ENCODE results near the gene ATP1A2. TPM values are rescaled to one million over a fixed set of nuclear protein-coding genes. Genes with fewer than 3 reads are reported as not detected.

Gene ATP1A2
- total RNA-seq, 1 experiment from 2014 or later, result 44.2 TPM

GRCh38 chr1:160154790-160155189 is 39.2 kb downstream of the ATP1A2 start:
- no peak overlapping the region for H3K27ac ChIP-seq
- H3K9me3 ChIP-seq (replicated peaks), result no peaks in the 10 kb centered on the region
- no peaks in the 10 kb centered on the region for H3K27me3 ChIP-seq
- H3K4me3 ChIP-seq, result no peak overlapping the region
- no peaks in the 10 kb centered on the region for H3K36me3 ChIP-seq
- peaks cover 37% of the 10 kb centered on the region for H3K4me1 ChIP-seq
- no peak for DNase-seq

- Histone ChIP-seq H3K4me1 (peaks cover 39% of the 10 kb centered on the region), H3K27ac (peak overlapping the region; percentile 68)
Measured at GRCh38 chr1:160156361-160156760, 40.8 kb downstream of the ATP1A2 start.

GRCh38 chr1:160157174-160157573 is 41.6 kb downstream of the ATP1A2 start:
- Histone ChIP-seq H3K27ac (peak overlapping the region; percentile 68), H3K4me3 (no peak overlapping the region), H3K4me1 (peaks cover 39% of the 10 kb centered on the region), H3K9me3 (replicated peaks) (no peaks in the 10 kb centered on the region), H3K36me3 (no peaks in the 10 kb centered on the region), H3K27me3 (no peaks in the 10 kb centered on the region)
- no peak for DNase-seq

More at GRCh38 chr1:160156361-160156760, 40.8 kb downstream of the ATP1A2 start:
- Histone ChIP-seq H3K4me3 (no peak overlapping the region), H3K27me3 (no peaks in the 10 kb centered on the region), H3K36me3 (no peaks in the 10 kb centered on the region), H3K9me3 (replicated peaks) (no peaks in the 10 kb centered on the region)
- DNase-seq, result peak; percentile 70 to 76

- DNase-seq, result peak; percentile 85 to 88
- no peaks in the 10 kb centered on the region for H3K27me3 ChIP-seq
- no peak overlapping the region for H3K4me3 ChIP-seq
- H3K9me3 ChIP-seq (replicated peaks), result no peaks in the 10 kb centered on the region
- H3K36me3 ChIP-seq, result no peaks in the 10 kb centered on the region
- peaks cover 39% of the 10 kb centered on the region for H3K4me1 ChIP-seq
- H3K27ac ChIP-seq, result peak overlapping the region; percentile 68
Measured at GRCh38 chr1:160158031-160158430, 42.5 kb downstream of the ATP1A2 start.

- H3K4me3 ChIP-seq, result no peak overlapping the region
- no peaks in the 10 kb centered on the region for H3K9me3 ChIP-seq (replicated peaks)
- H3K27ac ChIP-seq, result peak overlapping the region; percentile 68
- no peaks in the 10 kb centered on the region for H3K27me3 ChIP-seq
- H3K36me3 ChIP-seq, result no peaks in the 10 kb centered on the region
- H3K4me1 ChIP-seq, result peaks cover 39% of the 10 kb centered on the region
- DNase-seq, result no peak
Measured at GRCh38 chr1:160158534-160158933, 43.0 kb downstream of the ATP1A2 start.

- no peak for DNase-seq
- no peak overlapping the region; the same call in 1 of the 2 replicates for H3K27ac ChIP-seq
Measured at GRCh38 chr1:160159846-160160245, 44.3 kb downstream of the ATP1A2 start.

GRCh38 chr1:160161965-160162705 is 46.6 kb downstream of the ATP1A2 start:
- peak; percentile 46 to 47 for DNase-seq
- Histone ChIP-seq H3K4me3 (no peak overlapping the region), H3K4me1 (peaks cover 24% of the 10 kb centered on the region), H3K9me3 (replicated peaks) (no peaks in the 10 kb centered on the region), H3K36me3 (no peaks in the 10 kb centered on the region), H3K27me3 (no peaks in the 10 kb centered on the region), H3K27ac (no peak overlapping the region)

More at GRCh38 chr1:160159846-160160245, 44.3 kb downstream of the ATP1A2 start:
- Histone ChIP-seq H3K4me3 (no peak overlapping the region), H3K27me3 (no peaks in the 10 kb centered on the region), H3K9me3 (replicated peaks) (no peaks in the 10 kb centered on the region), H3K4me1 (peaks cover 39% of the 10 kb centered on the region), H3K36me3 (no peaks in the 10 kb centered on the region)

- peaks cover 22% of the 10 kb centered on the region for H3K4me1 ChIP-seq
- no peak overlapping the region for H3K4me3 ChIP-seq
- H3K27me3 ChIP-seq, result no peaks in the 10 kb centered on the region
- H3K9me3 ChIP-seq (replicated peaks), result no peaks in the 10 kb centered on the region
- no peak for DNase-seq
- no peaks in the 10 kb centered on the region for H3K36me3 ChIP-seq
- no peak overlapping the region for H3K27ac ChIP-seq
Measured at GRCh38 chr1:160162931-160163330, 47.4 kb downstream of the ATP1A2 start.

GRCh38 chr1:160163615-160164014 is 48.1 kb downstream of the ATP1A2 start:
- H3K27me3 ChIP-seq, result no peaks in the 10 kb centered on the region
- DNase-seq, result no peak
- peaks cover 22% of the 10 kb centered on the region for H3K4me1 ChIP-seq
- H3K9me3 ChIP-seq (replicated peaks), result no peaks in the 10 kb centered on the region
- no peaks in the 10 kb centered on the region for H3K36me3 ChIP-seq
- H3K4me3 ChIP-seq, result no peak overlapping the region
- no peak overlapping the region for H3K27ac ChIP-seq

- no peak for DNase-seq
- Histone ChIP-seq H3K27ac (no peak overlapping the region), H3K9me3 (replicated peaks) (no peaks in the 10 kb centered on the region)
Measured at GRCh38 chr1:160164121-160164520, 48.6 kb downstream of the ATP1A2 start.

GRCh38 chr1:160166166-160166868 is 50.8 kb downstream of the ATP1A2 start:
- Histone ChIP-seq H3K27me3 (no peaks in the 10 kb centered on the region), H3K9me3 (replicated peaks) (no peaks in the 10 kb centered on the region), H3K4me3 (no peak overlapping the region), H3K4me1 (peaks cover 18% of the 10 kb centered on the region), H3K36me3 (no peaks in the 10 kb centered on the region), H3K27ac (no peak overlapping the region)
- DNase-seq, result no peak

More at GRCh38 chr1:160164121-160164520, 48.6 kb downstream of the ATP1A2 start:
- Histone ChIP-seq H3K4me3 (no peak overlapping the region), H3K36me3 (no peaks in the 10 kb centered on the region), H3K4me1 (peaks cover 21% of the 10 kb centered on the region), H3K27me3 (no peaks in the 10 kb centered on the region)

- H3K36me3 ChIP-seq, result no peaks in the 10 kb centered on the region
- peaks cover 18% of the 10 kb centered on the region for H3K4me1 ChIP-seq
- H3K4me3 ChIP-seq, result no peak overlapping the region
- DNase-seq, result no peak
- no peaks in the 10 kb centered on the region for H3K27me3 ChIP-seq
- no peaks in the 10 kb centered on the region for H3K9me3 ChIP-seq (replicated peaks)
- peak overlapping the region; percentile 69 for H3K27ac ChIP-seq
Measured at GRCh38 chr1:160167056-160167455, 51.5 kb downstream of the ATP1A2 start.

GRCh38 chr1:160167580-160167979 is 52.0 kb downstream of the ATP1A2 start:
- peak; percentile 77 to 85 for DNase-seq
- Histone ChIP-seq H3K36me3 (no peaks in the 10 kb centered on the region), H3K4me3 (peak overlapping the region; percentile 4; the same call in 1 of the 2 replicates), H3K27me3 (no peaks in the 10 kb centered on the region), H3K27ac (peak overlapping the region; percentile 69), H3K4me1 (peaks cover 18% of the 10 kb centered on the region), H3K9me3 (replicated peaks) (no peaks in the 10 kb centered on the region)

- Histone ChIP-seq H3K4me1 (peaks cover 18% of the 10 kb centered on the region), H3K9me3 (replicated peaks) (no peaks in the 10 kb centered on the region), H3K27ac (peak overlapping the region; percentile 69), H3K27me3 (no peaks in the 10 kb centered on the region), H3K4me3 (peak overlapping the region; percentile 4; the same call in 1 of the 2 replicates), H3K36me3 (no peaks in the 10 kb centered on the region)
- DNase-seq, result peak in 1 of 2 experiments; percentile 61
Measured at GRCh38 chr1:160168016-160168415, 52.5 kb downstream of the ATP1A2 start.

- no peaks in the 10 kb centered on the region for H3K9me3 ChIP-seq (replicated peaks)
- no peak overlapping the region for H3K27ac ChIP-seq
- no peaks in the 10 kb centered on the region for H3K27me3 ChIP-seq
- peaks cover 18% of the 10 kb centered on the region for H3K4me1 ChIP-seq
- no peak overlapping the region for H3K4me3 ChIP-seq
- no peaks in the 10 kb centered on the region for H3K36me3 ChIP-seq
- no peak for DNase-seq
Measured at GRCh38 chr1:160168609-160169369, 53.2 kb downstream of the ATP1A2 start.

Measured in SJCRH30 (cell line).